NCI-H1436 treated with DMSO at 0.1 percent for 48 hours (cell line): ENCODE data around the gene PHACTR1.
"Not testable (repeated sequence)": the region's sequence is repeated elsewhere in the genome, so short reads cannot be mapped to it uniquely, and the experiment has no call there.

Source experiments
- DNase-seq: peaks from one replicate; lab custom pipeline; 2025; lab: John Stamatoyannopoulos, UW

Gene PHACTR1

DNA sequence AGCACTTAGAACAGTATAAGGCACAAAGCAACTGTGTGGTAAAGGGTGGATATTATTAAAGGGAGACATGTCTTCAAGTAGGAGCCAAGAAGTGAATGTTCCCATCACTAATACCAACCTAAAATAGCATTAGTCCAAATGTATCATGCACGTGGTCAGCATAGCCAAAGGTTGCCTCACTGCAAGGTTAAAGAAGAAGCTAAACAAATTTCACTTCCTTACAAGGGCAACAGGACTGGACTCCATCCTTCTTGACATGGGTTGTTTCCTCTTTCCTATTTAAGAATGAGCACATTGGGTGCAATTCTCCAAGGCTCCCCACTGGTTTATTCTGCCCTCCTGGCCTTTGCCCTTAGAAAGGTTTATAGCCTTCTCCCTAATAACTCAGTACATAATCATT is 186.7 kb downstream of the PHACTR1 start:
- DNase-seq, result no peak

DNA sequence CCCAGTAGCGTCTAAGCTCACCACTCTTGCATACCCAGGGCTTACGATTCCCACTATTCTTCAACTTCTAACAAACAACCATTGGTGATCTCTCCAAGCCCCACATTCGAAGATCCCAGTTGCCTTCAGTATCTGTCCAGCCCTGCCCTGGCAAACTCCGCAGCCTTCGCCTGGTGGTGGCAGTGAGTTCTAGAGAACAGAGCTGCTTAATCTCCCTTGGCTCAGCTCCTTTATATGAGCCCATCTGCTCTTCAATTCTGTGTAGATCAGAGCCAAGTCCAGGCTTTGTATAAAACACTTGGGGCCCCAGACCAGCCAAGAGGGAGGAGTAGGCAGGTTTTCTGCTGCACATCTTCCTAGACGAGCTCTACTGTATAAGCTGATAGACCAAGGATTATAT is 193.3 kb downstream of the PHACTR1 start:
- no peak for DNase-seq

DNA sequence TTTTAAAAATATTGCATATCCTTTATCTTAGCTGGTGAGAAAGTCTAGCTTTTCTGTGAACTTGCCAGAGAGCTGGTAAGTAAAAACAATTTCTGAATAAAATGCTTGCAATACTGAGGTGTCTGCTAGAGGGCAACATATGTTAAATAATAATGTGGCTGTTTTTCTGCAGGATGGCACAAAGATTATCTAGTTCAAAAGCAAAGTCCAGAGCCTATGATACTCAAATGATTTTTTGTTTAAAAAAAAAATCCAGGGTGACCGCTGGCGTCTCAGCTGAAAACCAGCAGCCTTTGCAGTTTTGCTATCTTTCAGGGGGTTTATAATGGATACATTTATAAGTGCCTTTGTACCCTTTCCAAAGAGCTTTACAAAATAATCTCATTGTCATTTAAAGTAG is 194.9 kb downstream of the PHACTR1 start:
- DNase-seq, result no peak

- no peak for DNase-seq
These were observed 196.6 kb downstream of the PHACTR1 start for GRCh38 chr6:12913201-12913600.

DNA sequence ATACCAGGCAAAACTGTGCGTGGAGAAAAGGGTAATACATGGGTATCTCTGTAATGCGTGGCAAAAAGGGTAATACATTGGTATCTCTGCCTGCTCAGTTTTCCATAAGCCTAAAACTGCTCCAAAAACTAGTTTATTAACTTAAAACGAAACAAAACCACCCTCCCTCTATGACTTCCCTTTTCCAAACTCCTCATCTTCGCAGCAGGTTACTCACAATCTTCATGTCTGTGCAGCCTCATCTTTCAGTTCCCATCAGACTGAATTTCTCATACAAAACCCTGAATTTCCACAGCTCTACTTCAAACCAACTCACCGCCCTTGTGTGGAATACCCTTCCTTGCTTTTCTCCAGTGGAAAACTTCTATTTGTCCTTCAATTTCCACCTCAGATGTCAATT is 199.4 kb downstream of the PHACTR1 start:
- no peak for DNase-seq

- DNase-seq, result no peak
These were observed 200.0 kb downstream of the PHACTR1 start for GRCh38 chr6:12916420-12917136.

DNA sequence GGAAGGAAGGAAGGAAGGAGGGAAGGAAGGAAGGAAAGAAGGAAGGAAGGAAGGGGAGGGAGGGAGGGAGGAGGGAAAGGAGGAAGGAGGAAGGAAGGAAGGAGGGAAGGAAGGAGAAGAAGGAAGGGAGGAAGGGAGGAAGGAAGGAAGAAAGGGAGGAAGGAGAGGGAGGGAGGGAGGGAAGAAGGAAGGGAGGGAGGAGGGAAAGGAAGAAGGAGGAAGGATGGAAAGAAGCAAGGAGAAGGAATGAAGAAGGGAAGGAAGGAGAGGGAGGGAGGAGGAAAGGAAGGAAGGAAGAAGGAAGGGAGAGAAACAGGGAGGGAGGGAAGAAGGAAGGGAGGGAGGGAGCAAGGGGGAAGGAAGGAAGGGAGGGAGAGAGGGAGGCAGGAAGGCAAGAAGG is 204.9 kb downstream of the PHACTR1 start:
- no peak for DNase-seq

DNA sequence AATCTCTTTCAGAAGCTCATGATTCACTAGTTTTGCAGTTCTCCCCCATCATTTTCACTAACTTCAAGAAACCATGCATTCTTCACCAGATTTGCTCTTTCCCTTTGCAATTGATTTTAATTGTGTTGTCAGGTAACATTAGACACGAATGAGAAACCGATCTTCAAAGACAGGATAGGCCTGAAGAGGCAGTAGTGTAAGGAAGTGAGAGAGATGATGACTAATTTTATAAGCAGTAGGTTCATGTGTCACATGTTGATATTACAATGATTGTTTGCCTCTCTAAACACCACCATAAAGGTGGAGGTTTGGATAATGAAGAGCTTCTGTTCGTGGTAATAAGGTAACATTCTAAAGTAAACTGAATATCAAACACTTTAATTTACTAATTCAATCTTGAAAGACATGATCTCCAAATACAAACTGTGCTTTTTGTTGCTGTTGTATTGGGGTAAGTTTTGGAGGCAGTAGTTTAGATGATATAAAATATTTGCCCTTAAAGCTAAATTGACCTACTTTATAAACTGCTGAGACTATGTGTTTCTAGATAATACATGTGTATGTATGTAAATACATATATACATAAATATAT is 207.2 kb downstream of the PHACTR1 start:
- DNase-seq, result peak; percentile 13

DNA sequence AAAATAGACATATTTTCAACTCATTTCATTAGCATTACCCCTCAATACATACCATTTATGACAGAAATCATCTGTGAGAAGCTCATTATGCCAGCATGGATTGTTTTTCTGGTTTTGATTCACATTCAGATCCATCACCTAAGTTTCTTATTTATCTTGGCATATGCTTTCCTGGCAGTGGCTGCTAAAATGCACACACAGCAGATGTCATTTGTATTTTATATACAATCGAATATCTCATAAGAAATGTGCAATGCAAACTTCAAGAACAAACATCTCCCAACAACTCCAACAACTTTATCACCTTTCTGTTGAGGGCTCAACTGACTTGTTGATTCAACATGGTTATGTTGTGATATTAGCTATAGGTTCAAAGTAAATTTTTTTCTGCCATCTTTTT is 208.3 kb downstream of the PHACTR1 start:
- no peak for DNase-seq

GRCh38 chr6:12927746-12928145 is 211.2 kb downstream of the PHACTR1 start:
- no peak for DNase-seq

DNA sequence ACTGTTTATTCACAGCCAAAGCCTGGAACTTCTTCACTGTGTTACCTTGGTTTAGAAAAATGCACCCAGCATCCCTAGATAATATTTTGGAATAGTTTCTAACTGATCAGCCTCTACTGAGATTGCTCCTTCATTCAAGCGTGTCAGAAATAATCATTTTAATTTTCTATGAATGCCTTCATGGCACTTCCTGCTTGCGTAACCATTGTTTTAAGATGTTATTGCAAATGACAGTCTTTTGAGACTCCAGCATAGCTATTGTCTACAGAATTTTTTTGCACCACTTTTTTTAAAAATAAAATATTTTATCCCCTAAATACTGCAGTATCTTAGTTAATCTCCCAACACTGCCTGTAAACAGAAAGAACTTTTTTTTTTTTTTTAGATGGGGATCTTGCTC is 213.1 kb downstream of the PHACTR1 start:
- no peak for DNase-seq

DNA sequence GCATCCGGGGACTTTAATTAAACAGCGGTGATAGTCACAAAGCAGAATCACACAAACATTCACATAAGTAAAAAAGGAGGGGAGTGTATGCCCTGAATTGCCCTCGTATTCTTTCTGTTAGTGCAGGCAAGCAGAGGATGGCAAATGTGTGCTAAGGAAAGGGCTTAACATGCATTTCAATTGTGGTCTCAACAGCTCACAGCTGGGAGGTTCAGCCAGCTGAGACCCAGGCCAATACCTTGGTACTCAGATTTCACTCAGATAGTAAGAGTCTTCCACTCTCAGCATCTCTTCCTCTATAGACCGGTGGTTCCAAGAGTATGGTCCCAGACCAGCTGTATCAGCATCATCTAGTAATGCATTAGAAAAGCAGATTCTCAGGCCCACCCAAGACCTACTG is 215.1 kb downstream of the PHACTR1 start:
- no peak for DNase-seq

- DNase-seq, result no peak
These were observed 219.1 kb downstream of the PHACTR1 start for GRCh38 chr6:12935637-12936036.

- no peak for DNase-seq
These were observed 221.4 kb downstream of the PHACTR1 start for GRCh38 chr6:12937971-12938370.

GRCh38 chr6:12939314-12939713 is 222.7 kb downstream of the PHACTR1 start:
- DNase-seq, result no peak

- DNase-seq, result no peak
These were observed 224.9 kb downstream of the PHACTR1 start for GRCh38 chr6:12941422-12941821.

DNA sequence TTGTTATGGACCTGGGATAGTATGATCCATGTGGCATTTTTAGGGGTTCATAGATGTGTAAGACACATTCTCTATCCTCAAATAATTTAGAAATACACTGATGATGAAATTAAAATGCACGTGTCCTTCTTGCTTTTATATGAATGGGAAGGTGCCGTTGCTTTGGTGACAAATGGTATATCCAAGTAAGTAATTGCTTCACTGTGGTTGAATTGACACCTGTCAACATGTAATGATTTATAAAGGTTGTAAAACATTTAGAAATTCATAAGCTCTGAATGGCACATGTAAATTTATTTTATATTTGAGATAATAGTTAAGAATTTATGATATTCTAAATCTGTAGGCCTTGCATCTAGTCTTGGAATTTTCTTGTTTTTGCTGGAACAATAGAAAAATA is 227.0 kb downstream of the PHACTR1 start:
- no peak for DNase-seq

DNA sequence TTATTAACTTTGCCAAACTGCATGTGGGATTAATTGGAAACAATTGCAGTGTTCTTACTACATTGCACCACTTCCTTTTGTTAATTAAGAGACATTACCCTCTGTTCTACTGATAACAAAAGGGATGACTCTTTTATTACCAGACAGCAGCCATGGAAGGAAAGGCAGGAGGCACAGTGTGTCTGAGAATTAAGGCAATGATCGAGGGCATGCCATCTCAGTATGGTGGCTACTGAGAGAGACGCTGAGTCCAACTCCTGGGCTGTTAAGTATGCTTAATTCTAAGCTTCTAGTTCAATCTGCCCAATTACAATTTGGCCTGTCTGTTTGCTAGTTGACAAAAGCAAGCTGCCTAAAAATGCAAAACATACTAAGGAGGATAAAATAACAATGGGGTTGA is 227.4 kb downstream of the PHACTR1 start:
- no peak for DNase-seq

DNA sequence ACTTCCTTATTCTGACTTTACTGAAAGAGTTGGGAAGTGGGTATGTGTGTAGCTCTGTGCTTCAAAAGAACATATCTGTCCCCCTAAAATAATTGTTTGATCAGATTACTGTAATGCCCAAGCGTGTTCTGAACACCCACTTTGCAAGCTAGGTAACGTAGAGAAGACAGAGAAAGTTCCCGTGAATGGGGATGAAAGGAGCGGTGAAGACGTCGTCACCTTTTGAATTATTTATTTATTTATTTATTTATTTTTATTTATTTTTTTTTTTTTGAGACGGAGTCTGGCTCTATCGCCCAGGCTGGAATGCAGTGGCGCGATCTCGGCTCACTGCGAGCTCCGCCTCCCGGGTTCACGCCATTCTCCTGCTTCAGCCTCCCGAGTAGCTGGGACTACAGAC is 228.0 kb downstream of the PHACTR1 start:
- not testable (repeated sequence) for DNase-seq

DNA sequence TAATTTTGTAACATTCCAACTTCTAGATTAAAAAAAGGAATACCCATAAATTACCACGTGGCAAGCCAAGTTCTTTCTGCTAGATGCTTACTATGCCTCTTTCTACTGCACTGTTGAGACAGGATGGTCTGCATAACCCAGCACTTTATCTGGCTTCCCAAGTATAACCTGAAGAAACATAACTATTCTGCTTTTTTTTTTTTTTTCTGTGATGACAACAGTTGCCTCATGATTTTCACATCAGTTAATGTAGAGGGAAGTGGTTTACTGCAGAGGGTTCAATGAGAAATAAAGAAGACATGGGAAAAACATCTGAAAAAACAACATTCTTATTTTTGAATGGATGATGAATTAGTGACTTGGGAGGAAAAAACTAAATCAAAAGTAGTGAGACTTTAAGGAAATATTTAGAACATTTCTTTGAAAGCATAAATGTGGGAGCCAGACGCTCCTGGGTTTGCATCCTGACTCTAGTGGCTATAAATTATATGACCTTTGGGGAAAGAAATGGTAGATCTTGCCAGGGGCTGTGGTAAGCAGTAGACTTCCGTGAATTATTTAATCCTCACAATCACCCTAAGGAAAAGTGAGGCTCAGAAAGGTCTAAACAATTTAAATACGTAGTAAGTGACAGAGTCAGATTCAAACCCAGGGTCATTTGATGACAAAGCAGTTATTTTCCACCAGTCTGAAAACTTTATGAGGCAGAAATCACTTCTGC is 230.7 kb downstream of the PHACTR1 start:
- no peak for DNase-seq

- DNase-seq, result no peak
These were observed 231.4 kb downstream of the PHACTR1 start for GRCh38 chr6:12947967-12948366.

- no peak for DNase-seq
These were observed 234.4 kb downstream of the PHACTR1 start for GRCh38 chr6:12950976-12951375.

DNA sequence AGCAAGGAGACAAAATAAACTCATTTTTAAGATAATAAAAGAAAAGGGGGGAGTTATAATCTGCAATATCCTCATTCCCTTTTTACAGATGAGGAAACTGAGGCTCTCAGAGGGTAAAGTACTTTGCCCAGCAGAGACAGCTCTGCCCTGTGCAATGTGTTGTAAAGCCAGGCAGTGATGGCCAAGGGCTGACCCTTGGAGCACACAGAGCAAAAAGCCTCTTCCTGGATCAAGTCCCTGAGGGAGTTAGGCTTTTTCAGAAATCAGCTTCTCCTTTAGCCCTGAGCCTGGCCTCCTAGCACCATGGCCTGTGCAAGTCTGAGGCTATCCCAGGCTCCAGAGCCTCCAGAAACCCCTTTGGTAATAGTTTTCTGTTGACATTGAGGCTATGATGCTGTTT is 234.8 kb downstream of the PHACTR1 start:
- no peak for DNase-seq
